HG02840 (cell line): Measurements from ENCODE around the gene CCDC77.

Source experiments
- ATAC-seq: cut with Tn5 transposase; IDR thresholded peaks from one replicate; pipeline ENCODE4 v1.9.1; 2021; ENCODE audit warnings: mild to moderate bottlenecking, moderate library complexity, moderate number of reproducible peaks; ENCODE audit not compliant: unreplicated experiment, low FRiP score

Gene CCDC77

DNA sequence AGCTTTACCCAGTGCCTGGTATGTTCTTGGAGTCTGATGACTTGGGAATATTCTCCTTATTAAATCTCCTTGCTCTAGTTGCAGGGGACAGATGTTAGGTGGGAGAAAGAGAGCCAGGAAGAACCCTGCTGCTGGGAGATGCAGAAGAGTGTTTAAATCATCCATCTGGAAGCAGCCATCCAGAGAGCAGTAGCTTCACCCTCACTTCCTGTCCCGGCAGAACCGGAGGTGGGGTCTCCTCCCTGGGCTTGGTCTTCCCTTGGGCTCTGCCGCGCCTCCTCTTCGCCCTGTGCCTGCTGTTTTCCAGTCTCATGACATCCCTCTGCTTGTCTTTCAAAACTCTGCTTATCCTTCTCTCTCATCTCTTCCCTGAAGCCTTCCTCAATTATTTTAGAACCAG, 73.8 kb downstream of the CCDC77 start:
- ATAC-seq, result no peak

DNA sequence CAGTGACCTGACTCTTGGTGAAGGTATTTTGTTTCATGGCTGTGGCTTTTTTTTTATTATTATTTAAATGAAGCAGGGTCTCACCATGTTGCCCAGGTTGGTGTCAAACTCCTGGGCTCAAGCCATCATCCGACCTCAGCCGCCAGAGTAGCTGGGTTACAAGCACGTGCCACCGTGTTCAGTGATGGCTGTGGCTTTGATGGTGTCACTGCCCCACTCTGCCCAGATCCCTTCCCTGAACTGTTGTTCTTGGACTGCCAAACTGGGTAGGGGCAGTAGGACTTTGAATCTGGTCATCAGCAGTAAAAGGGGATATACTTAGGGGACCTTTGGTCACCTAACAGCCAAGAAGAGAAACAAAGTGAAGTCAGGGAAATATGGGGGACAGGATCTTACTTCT, 77.7 kb downstream of the CCDC77 start:
- no peak for ATAC-seq

DNA sequence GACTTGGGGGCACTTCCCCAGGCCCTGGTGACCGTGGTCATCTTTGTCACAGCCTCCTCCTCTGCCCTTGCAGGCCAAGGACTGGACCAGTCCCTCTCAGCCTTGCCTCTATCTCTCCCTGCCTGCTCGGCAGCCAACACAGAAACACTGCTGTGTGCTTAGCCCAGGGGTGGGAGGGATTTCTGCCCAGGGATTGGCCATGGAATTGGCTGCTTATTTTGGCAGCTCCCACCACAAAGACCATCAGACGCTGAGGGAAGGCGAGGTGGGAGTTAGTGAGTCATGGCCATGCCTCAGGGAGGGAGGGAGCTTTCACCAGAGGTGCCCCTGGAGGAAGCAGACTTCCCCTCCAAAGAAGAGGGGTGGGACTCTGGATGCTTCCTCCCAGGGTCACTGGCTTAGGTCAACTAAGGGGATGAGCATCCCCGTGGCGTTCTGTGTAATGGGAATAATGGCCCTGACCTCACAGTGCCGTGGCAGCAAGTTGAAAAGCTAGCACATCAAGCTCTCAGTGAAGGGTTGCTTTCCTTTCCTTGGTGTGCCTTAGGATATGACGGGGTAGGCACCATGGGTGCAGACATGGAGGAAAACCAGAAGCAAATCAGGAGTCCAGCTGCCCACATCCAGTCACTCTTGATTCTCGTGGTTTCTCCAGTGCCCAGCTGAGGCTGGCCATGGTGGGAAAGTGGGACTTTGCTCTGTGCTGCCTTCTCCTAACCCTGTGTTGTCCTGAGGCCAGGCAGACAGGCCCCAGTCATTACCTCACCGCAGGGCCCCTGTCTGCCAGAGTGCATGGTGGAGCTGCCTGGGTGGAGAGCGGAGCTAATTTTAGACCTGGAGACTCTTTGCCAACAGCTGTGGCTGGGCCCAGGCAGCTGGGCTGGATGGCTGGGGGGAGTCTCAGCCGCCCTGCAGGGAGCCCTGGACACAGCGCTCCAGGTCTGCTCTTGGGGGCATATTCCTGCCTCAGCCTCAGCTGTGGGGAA, 79.7 kb downstream of the CCDC77 start:
- ATAC-seq, result no peak

DNA sequence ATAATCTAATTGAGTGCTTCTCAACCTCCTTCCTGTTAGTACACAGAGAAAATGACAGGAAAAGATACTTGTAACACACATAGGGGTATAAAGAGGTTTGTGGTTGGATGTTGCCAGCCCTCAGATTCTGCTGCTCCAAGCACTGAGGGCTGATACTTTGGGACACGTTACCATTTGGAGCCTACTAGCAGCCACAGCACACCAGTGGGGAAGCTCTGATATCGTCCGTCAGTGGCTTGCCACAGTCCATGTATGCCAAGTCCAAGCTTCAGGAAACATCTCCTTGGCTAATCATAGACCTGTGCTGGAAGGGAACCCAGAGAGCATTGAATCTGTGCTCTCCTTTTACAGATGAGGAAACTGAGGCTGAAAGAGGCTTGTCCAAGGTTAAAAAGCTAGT, 80.6 kb downstream of the CCDC77 start:
- ATAC-seq, result no peak

DNA sequence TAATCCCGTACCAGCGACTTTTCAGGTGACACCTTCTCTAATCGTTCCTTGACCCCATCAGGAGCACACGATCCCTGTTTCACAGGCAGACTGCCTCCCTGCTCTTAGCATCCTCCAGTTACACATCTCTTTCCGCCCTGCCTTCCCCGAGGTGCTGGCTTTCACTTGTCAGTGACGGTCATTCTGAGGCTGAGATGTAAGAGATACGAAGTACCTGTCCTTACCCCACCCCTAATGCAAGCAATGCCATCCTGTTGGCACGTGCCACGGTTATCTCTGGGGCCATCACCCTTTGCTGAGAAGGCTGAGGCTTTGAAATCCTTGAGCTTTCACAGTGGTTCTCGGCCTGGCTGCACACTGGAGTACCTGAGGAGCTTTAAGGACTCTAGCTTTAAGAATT, 82.7 kb downstream of the CCDC77 start:
- no peak for ATAC-seq

DNA sequence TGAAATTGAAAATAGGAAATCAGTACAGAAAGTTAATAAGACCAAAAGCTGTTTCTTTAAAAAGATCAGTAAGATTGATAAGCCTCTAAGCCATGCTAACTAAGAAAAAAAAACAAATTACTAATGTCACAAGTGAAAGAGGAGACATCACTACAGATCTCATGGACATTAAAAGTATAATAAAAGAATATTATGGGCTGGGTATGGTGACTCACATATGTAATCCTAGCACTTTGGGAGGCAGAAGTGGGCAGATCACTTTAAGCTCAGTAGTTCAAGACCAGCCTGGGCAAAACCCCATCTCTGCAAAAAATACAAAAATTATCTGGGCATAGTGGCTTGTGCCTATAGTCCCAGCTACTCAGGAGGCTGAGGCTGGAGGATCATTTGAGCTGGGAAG, 88.8 kb downstream of the CCDC77 start:
- ATAC-seq, result no peak
